Left lobe of liver (tissue), 2 donors: ENCODE results near the gene SPINDOC. TPM values are rescaled to one million over a fixed set of nuclear protein-coding genes. Genes with fewer than 3 reads are reported as not detected.
"Not testable (repeated sequence)": the region's sequence is repeated elsewhere in the genome, so short reads cannot be mapped to it uniquely, and the experiment has no call there.

ENCODE experiments used
- ATAC-seq: fragments of 200-7000 bp; cut with Tn5 transposase; one replicate; pipeline ENCODE4 v1.9.1; 2020; ENCODE audit warnings: mild to moderate bottlenecking, moderate library complexity
- DNase-seq: peaks from one replicate; pipeline ENCODE4 v3.0.0-alpha.2; 2020; ENCODE audit warnings: low spot score
- total RNA-seq: library from RNA; stranded (reverse); gene quantifications from one replicate; pipeline ENCODE4 v1.2.1, GENCODE V29; 2021
- donor health status: DM: no; HTN: no; CAD: no; lungs with moderate emphysema.
- donor health status: DM: no; HTN: yes; CAD: no.

Gene SPINDOC
- total RNA-seq, 1 donor from 2014 or later = 3.4 TPM

DNA sequence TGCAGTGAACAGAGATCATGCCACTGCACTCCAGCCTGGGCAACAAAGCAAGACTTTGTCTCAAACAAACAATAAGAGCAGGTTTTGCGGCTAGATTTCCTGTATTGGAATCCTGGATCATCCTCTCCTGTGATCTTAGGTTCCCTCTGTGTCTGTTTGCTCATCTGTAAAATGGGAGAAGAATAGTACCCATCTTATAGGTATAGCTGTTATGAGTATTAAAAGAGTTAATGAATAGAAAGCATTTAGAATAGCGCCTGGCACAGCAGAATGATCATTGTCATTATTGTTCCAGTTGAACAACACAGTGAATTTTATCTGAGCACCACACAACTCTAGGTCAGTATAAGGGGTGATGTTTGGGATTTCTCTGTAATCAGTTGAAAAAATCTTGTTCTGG lies 36.4 kb downstream of the SPINDOC start:
- DNase-seq = no peak
- ATAC-seq = no peak

DNA sequence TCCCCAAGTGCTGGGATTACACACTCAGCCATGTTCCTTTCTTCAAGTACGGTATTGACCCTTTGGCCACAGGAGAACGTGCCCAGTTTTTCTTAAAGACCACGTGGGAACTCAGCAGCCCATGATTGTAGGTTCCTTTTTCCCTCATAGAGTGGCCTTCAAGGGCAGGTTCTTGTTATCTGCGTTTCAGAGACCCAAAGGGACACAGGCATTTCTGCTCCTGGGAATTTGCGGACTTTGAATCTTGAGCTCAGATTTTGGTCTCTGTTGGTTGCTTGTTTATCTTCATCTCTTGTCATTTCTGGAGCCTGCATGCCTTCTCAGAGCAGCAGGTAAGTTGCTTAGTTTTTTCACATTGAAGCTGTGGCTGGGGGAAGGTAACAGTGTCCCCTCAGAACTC lies 37.7 kb downstream of the SPINDOC start:
- no peak for ATAC-seq
- DNase-seq = no peak

GRCh38 chr11:63851364-63851763 lies 38.1 kb downstream of the SPINDOC start:
- DNase-seq (no peak), ATAC-seq (no peak)

- ATAC-seq = no peak
- DNase-seq = no peak
Measured at GRCh38 chr11:63853476-63853875, 40.2 kb downstream of the SPINDOC start.

DNA sequence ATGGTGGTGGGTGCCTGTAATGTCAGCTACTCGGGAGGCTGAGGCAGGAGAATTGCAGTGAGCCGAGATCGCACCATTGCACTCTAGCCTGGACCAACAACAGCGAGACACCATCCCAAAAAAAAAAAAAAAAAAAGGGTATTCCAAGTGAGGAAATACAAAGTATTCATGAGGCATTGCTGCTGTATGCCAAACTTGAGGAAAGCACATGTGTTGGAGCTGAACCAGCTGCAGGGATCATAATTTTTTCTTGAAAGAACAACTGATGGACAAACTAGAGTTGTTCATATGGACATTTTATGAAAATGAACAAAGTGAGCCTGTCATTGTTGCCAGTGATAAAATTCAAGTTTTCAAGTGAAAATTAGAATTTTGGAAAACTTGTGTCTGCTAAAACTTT lies 41.4 kb downstream of the SPINDOC start:
- ATAC-seq (no peak), DNase-seq (no peak)

DNA sequence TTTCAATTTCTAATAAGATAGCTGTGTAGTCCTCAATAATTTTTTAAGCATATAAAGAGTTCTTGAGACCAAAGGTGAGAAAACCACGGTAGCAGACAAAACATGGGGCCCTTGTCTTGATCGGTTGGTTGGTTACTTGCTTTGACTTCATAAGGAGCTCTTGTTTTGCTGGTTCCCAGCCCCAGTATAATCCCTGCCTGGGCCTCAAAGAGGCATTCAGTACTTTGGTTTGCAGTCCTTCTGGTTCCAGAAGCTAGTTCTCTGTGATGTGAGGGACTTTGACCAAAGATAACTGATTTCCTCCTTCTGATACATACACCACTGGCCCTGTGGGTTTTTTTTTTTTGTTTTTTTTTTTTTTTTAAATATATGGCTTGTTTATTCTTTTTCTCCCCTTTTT lies 42.7 kb downstream of the SPINDOC start:
- ATAC-seq = peak; percentile 55
- no peak for DNase-seq

GRCh38 chr11:63858628-63859550 lies 45.6 kb downstream of the SPINDOC start:
- DNase-seq = no peak
- ATAC-seq = peak; percentile 18

DNA sequence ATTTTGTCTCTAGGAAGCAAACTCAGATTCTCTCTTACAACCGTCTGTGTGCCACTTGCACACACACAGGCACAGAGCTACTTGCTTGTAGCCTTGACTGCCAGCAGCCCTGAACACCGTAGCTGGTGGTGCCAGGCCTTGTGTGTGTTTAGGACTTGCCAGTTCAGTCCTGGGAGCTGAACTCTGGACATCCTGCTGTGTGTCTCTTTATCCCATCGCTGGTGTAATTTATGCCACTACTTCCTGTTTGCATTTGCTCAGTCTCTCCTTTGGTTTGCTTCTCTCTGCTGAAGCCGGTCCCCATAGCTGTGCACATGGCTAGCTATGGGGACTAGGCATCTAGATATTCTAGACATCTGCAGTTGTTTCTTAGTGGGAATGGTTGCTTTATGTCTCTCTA lies 49.7 kb downstream of the SPINDOC start:
- ATAC-seq (peak; percentile 97), DNase-seq (peak; percentile 77)

GRCh38 chr11:63863620-63864019 lies 50.4 kb downstream of the SPINDOC start:
- not testable (repeated sequence) for ATAC-seq, DNase-seq

DNA sequence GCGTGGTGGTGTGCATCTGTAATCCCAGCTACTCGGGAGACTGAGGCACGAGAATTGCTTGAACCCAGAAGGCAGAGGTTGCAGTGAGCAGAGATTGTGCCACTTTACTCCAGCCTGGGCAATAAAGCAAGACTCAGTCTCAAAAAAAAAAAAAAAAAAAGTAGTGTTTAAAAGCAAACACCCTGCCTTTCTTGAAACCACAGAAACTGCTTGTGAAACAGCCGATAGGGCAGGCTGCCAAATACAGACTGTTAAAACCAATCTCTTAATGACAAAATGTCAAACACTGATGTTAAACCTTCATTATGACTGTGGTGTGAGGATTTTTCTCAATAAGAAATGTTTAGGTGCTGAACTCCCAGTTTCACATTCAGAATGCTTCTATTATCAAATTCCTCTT lies 53.0 kb downstream of the SPINDOC start:
- DNase-seq (peak; percentile 58), ATAC-seq (no peak)

- ATAC-seq (no peak), DNase-seq (no peak)
Measured at GRCh38 chr11:63867511-63867910, 54.3 kb downstream of the SPINDOC start.

DNA sequence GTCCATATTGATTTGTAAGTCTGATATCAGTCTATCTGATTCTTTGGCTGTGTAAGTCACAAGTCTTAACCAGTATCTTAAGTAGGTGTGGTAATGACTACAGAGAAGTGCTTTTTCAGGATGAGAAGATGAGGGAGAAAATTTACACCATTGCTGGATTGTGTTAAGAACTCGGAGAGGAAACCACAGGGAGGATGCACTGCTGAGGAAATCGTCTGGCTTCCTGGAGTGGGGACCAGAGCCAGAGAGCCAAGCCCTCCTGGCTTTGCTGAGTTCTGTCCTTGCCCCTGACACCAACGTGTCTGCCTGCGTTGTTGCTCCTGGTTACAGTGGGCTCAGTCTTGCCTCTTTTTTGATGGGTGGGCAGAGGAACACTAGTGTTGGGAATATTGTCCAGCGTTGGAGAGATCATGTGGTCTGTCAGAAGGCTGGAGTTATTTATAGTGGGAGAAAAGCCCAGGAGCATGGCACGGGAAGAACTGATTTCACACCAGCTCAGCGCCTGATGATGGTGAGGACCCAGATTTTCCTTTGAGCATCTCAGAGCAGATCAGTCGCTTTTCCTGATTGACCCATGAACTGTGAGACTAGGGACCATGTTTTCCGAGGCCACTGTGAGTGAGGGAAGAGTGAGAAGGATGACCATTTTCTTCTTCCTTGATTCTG lies 55.3 kb downstream of the SPINDOC start:
- ATAC-seq (no peak), DNase-seq (no peak)

DNA sequence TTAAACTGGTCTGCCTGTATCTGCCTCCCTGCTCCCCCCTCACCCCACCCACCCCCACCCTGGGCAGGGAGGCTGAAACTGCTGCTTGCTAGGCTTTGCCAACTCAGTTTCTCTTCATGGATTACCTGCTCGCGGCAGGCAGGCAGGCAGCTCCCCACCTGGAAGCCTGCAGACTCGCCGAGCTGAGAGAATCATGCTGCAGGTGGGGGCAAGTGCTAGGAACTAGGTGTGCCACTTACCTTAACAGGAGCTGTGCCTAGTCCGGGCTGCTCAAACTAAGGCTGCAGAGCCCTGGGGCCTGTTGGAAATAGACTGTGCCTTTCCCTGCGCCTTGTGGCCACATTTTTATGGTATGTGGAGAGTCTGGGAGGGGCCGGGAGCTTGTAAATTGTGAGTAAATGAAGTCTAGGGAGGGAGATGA lies 55.9 kb downstream of the SPINDOC start:
- ATAC-seq = no peak
- DNase-seq = no peak

- DNase-seq (no peak), ATAC-seq (no peak)
Measured at GRCh38 chr11:63869683-63870082, 56.4 kb downstream of the SPINDOC start.

GRCh38 chr11:63870351-63871140 lies 57.3 kb downstream of the SPINDOC start:
- ATAC-seq (no peak), DNase-seq (no peak)

- DNase-seq = peak; percentile 94
- peak; percentile 95 for ATAC-seq
Measured at GRCh38 chr11:63871962-63872799, 58.9 kb downstream of the SPINDOC start.

DNA sequence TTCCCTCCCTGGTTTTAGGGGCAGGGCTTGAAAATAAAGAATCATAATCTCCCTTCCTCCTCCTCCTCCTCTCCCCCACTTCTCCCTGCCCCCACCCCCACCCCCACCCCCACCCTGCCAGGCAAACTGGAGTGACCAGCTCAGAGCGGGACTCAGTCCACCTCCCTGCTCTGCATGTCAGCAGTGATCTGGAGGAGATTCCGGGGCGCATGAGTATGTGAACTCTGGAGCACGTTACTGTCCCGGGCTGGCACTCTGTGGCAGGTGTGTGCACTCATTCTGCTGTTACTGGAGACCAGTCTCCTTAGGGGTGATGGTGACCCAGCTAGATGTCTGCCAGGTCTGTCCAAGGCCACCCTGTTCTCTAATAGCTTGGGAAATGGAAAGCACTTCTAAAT lies 59.5 kb downstream of the SPINDOC start:
- DNase-seq (no peak), ATAC-seq (peak; percentile 35)

GRCh38 chr11:63873311-63873710 lies 60.1 kb downstream of the SPINDOC start:
- no peak for DNase-seq
- ATAC-seq = no peak

DNA sequence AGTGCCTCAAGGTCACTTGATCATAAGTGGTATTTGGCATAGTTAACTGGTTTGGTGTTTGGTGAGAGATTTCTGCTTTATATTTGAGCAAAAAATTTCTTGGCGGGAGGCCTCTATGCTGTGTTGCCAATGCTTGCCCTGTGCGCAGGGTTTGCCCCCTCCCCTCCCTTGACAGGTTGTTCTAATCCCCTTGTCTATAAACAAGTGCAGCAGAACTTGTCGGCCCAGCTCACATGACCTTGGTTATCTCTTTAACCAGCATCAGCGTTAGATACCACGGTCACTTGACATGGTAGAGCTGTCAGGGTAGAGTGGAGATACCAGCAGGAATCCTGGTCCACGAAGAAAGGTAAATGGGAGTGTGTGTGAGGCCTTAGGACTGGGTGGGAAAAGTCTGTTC lies 61.3 kb downstream of the SPINDOC start:
- DNase-seq (no peak), ATAC-seq (no peak)

- ATAC-seq = no peak
- DNase-seq = no peak
Measured at GRCh38 chr11:63875506-63876065, 62.3 kb downstream of the SPINDOC start.
